Vagina (tissue), 2 donors: ENCODE measurements around the gene RPRML. TPM values are rescaled to one million over a fixed set of nuclear protein-coding genes. Genes with fewer than 3 reads are reported as not detected.

Experiments used
- DNase-seq, 2 donors: peaks; one replicate each; pipeline ENCODE4 v3.0.0-alpha.2; 2017; ENCODE audit errors: extremely low spot score in 2 of 2
- H3K27ac ChIP-seq: fragments of 200-600 bp; sonication (generic); one replicate; pipeline ENCODE4 v1.5.1; 2019
- H3K27me3 ChIP-seq: fragments of 200-600 bp; sonication (generic); one replicate; pipeline ENCODE4 v1.5.1; 2019
- H3K36me3 ChIP-seq, 2 donors: fragments of 200-600 bp; sonication (generic); one replicate each; pipeline ENCODE4 v1.5.1; 2017 to 2019
- H3K4me1 ChIP-seq: fragments of 200-600 bp; sonication (generic); one replicate; pipeline ENCODE4 v1.5.1; 2019
- H3K4me3 ChIP-seq, 2 donors: fragments of 200-600 bp; sonication (generic); 1 replicate in 1 of 2; 2 replicates in 1 of 2; pipeline ENCODE4 v1.5.1; 2016 to 2019
- H3K9me3 ChIP-seq: fragments of 200-600 bp; sonication (generic); one replicate; pipeline ENCODE4 v1.5.1; 2019
- CTCF ChIP-seq, 3 experiments: fragments of 450-650 bp in 2 of 3; fragments of 200-600 bp in 1 of 3; sonication (generic) in 1 of 3; IDR thresholded peaks; one replicate each; pipeline ENCODE4 v1.5.1; 2017 to 2019; ENCODE audit warnings: antibody characterized with exemption in 3 of 3, mild to moderate bottlenecking in 2 of 3, moderate library complexity in 2 of 3
- POLR2A ChIP-seq, 2 donors: fragments of 450-650 bp; IDR thresholded peaks; one replicate each; pipeline ENCODE4 v1.6.1; 2017; ENCODE audit warnings: antibody characterized with exemption in 2 of 2, mild to moderate bottlenecking in 2 of 2, moderate library complexity in 2 of 2
- POLR2AphosphoS5 ChIP-seq, 2 donors: sonication (generic); formaldehyde crosslinking; IDR thresholded peaks; one replicate each; pipeline ENCODE4 v1.9.0; 2017; ENCODE audit warnings: antibody characterized with exemption in 2 of 2, mild to moderate bottlenecking in 2 of 2, low read depth in 1 of 2; ENCODE audit not compliant: insufficient read depth in 1 of 2
- intact Hi-C: fragments of 100-400 bp; cut with DNase I; formaldehyde crosslinking; loops from one replicate; pipeline ENCODE4 v1.15.1; 2023
- total RNA-seq: library from RNA; depleted of rRNA; stranded (reverse); fragments of >200 nt; gene quantifications from one replicate; pipeline ENCODE4 v1.2.3, GENCODE V29; 2016

RPRML gene
- total RNA-seq, 1 donor from 2014 or later = 2.0 TPM

- intact Hi-C loops = no loop called here
Observed at GRCh38 chr17:46947216-46947615, 31.8 kb downstream of the RPRML start.

GRCh38 chr17:46944931-46945330 lies 34.1 kb downstream of the RPRML start:
- Histone ChIP-seq H3K36me3 (peaks cover 0 to 7% of the 10 kb centered on the region in 2 donors), H3K4me3 (no peak overlapping the region), H3K27me3 (no peaks in the 10 kb centered on the region), H3K9me3 (no peaks in the 10 kb centered on the region), H3K4me1 (peaks cover 28% of the 10 kb centered on the region), H3K27ac (no peak overlapping the region)
- TF ChIP-seq POLR2A (IDR thresholded peaks at IDR 0.05) (no peak), POLR2AphosphoS5 (IDR thresholded peaks at IDR 0.05; ENCODE audit: insufficient read depth in 1 of 2, low read depth in 1 of 2) (peak in 1 of 2 donors; percentile 12), CTCF (IDR thresholded peaks at IDR 0.05) (no peak)
- peak in 1 of 2 donors; percentile 76 for DNase-seq
- intact Hi-C loops = no loop called here

More at GRCh38 chr17:46947216-46947615, 31.8 kb downstream of the RPRML start:
- H3K27ac ChIP-seq = no peak overlapping the region
- DNase-seq = no peak
- H3K36me3 ChIP-seq = no peaks in the 10 kb centered on the region
- peaks cover 28% of the 10 kb centered on the region for H3K4me1 ChIP-seq
- TF ChIP-seq POLR2A (IDR thresholded peaks at IDR 0.05) (no peak), POLR2AphosphoS5 (IDR thresholded peaks at IDR 0.05; ENCODE audit: insufficient read depth in 1 of 2, low read depth in 1 of 2) (no peak), CTCF (IDR thresholded peaks at IDR 0.05) (no peak)
- no peaks in the 10 kb centered on the region for H3K9me3 ChIP-seq
- no peaks in the 10 kb centered on the region for H3K27me3 ChIP-seq
- no peak overlapping the region for H3K4me3 ChIP-seq

GRCh38 chr17:46943501-46944393 lies 35.3 kb downstream of the RPRML start:
- intact Hi-C loops = no loop called here
- H3K4me1 ChIP-seq = peaks cover 28% of the 10 kb centered on the region
- H3K36me3 ChIP-seq = peaks cover 0 to 19% of the 10 kb centered on the region in 2 donors
- no peak overlapping the region for H3K27ac ChIP-seq
- no peaks in the 10 kb centered on the region for H3K9me3 ChIP-seq
- no peak for TF ChIP-seq POLR2AphosphoS5 (IDR thresholded peaks at IDR 0.05; ENCODE audit: insufficient read depth in 1 of 2, low read depth in 1 of 2)
- TF ChIP-seq POLR2A (IDR thresholded peaks at IDR 0.05) = no peak
- no peak for DNase-seq
- no peaks in the 10 kb centered on the region for H3K27me3 ChIP-seq
- no peak overlapping the region for H3K4me3 ChIP-seq

GRCh38 chr17:46943218-46943500 lies 35.9 kb downstream of the RPRML start:
- TF ChIP-seq CTCF (IDR thresholded peaks at IDR 0.05) = no peak
- TF ChIP-seq POLR2AphosphoS5 (IDR thresholded peaks at IDR 0.05; ENCODE audit: insufficient read depth in 1 of 2, low read depth in 1 of 2) = no peak
- TF ChIP-seq POLR2A (IDR thresholded peaks at IDR 0.05) = no peak
- no peak overlapping the region for H3K27ac ChIP-seq
- H3K4me3 ChIP-seq = no peak overlapping the region
- intact Hi-C loops = no loop called here
- H3K9me3 ChIP-seq = no peaks in the 10 kb centered on the region
- peaks cover 28% of the 10 kb centered on the region for H3K4me1 ChIP-seq
- peaks cover 0 to 24% of the 10 kb centered on the region in 2 donors for H3K36me3 ChIP-seq
- no peaks in the 10 kb centered on the region for H3K27me3 ChIP-seq
- DNase-seq = no peak

GRCh38 chr17:46942441-46943217 lies 36.4 kb downstream of the RPRML start:
- no peaks in the 10 kb centered on the region for H3K9me3 ChIP-seq
- peaks cover 0 to 30% of the 10 kb centered on the region in 2 donors for H3K36me3 ChIP-seq
- no peak overlapping the region for H3K27ac ChIP-seq
- H3K4me1 ChIP-seq = peaks cover 28% of the 10 kb centered on the region
- intact Hi-C loops = no loop called here
- TF ChIP-seq CTCF (IDR thresholded peaks at IDR 0.05) = peak; percentile 38 to 56 (median 48)
- TF ChIP-seq POLR2AphosphoS5 (IDR thresholded peaks at IDR 0.05; ENCODE audit: insufficient read depth in 1 of 2, low read depth in 1 of 2) = no peak
- no peaks in the 10 kb centered on the region for H3K27me3 ChIP-seq
- H3K4me3 ChIP-seq = no peak overlapping the region
- no peak for DNase-seq
